Muscle of leg (tissue), 11 donors: ENCODE results near the gene APEH. TPM values are rescaled to one million over a fixed set of nuclear protein-coding genes. Genes with fewer than 3 reads are reported as not detected.
A peak's percentile ranks its signal among the peaks of the same experiment; 100 is the strongest.

Experiments
- DNase-seq: peaks from one replicate; pipeline ENCODE4 v3.0.0; 2013
- H3K27ac ChIP-seq: one replicate; pipeline ENCODE4 v1.5.1; 2013; ENCODE audit warnings: mild to moderate bottlenecking, low read length, control low read depth
- H3K27me3 ChIP-seq: one replicate; pipeline ENCODE4 v1.6.1; 2013; ENCODE audit warnings: low read length; ENCODE audit not compliant: control insufficient read depth, insufficient read depth
- H3K36me3 ChIP-seq: one replicate; pipeline ENCODE4 v1.6.1; 2013; ENCODE audit warnings: low read length; ENCODE audit not compliant: control insufficient read depth, insufficient read depth
- H3K4me1 ChIP-seq: one replicate; pipeline ENCODE4 v1.6.1; 2013; ENCODE audit warnings: low read length; ENCODE audit not compliant: control insufficient read depth, insufficient read depth
- H3K4me3 ChIP-seq: one replicate; pipeline ENCODE4 v1.5.1; 2013; ENCODE audit warnings: low read length, control low read depth
- H3K9me3 ChIP-seq: replicated peaks from 2 replicates; pipeline ENCODE4 v1.6.1; 2013; ENCODE audit warnings: low read depth, low read length; ENCODE audit not compliant: control insufficient read depth
- WGBS: methylation state at CpG from one replicate; pipeline ENCODE4 v1.1.5; 2013; ENCODE audit warnings: missing lambda C conversion rate; ENCODE audit not compliant: insufficient coverage; 5-methylcytosine and 5-hydroxymethylcytosine counted together
- polyA plus RNA-seq, 8 donors: library from polyadenylated mRNA; unstranded; fragments of 120-200 nt; gene quantifications; one replicate each; pipeline versions ENCODE4 v1.2.1 to v1.2.3, GENCODE V29; 2013; ENCODE audit warnings: inconsistent platforms in 1 of 8, low replicate concordance in 1 of 8; ENCODE audit not compliant: insufficient read length in 8 of 8, insufficient read depth in 1 of 8
- total RNA-seq: library from RNA; stranded (reverse); fragments of 120-200 nt; gene quantifications from one replicate; pipeline ENCODE4 v1.2.4, GENCODE V29; 2013

APEH gene
- total and polyA plus RNA-seq, 9 donors = 53.6 to 71.3 (median 60.5) TPM

DNA sequence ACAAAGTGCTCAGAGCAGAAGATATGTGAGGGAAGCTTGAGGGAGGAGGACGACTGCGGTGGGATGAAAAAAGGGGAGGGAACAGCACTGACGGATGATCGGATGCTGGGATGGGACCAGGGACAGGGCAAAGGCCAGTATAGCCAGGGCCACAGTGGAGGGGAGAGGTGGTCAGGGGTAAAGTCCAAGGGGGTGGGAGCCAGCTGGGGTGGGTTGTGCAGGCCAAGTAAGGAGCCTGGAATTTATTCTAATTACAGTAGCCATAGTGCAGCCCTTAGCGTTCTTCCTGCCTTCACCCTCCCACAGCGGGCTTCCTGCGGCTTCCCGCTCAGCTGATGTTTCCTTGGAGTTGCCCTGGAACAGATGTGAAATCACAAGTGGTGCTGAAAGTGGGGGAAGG lies 7.6 kb upstream of the APEH start:
- DNase-seq = no peak
- 14% methylated on average over 4 of the region's 8 CpGs for WGBS
- H3K27me3 ChIP-seq = no peaks in the 10 kb centered on the region
- H3K27ac ChIP-seq = no peak overlapping the region
- peaks cover 28% of the 10 kb centered on the region for H3K4me1 ChIP-seq
- H3K9me3 ChIP-seq = no peaks in the 10 kb centered on the region
- H3K4me3 ChIP-seq = no peak overlapping the region
- no peaks in the 10 kb centered on the region for H3K36me3 ChIP-seq

DNA sequence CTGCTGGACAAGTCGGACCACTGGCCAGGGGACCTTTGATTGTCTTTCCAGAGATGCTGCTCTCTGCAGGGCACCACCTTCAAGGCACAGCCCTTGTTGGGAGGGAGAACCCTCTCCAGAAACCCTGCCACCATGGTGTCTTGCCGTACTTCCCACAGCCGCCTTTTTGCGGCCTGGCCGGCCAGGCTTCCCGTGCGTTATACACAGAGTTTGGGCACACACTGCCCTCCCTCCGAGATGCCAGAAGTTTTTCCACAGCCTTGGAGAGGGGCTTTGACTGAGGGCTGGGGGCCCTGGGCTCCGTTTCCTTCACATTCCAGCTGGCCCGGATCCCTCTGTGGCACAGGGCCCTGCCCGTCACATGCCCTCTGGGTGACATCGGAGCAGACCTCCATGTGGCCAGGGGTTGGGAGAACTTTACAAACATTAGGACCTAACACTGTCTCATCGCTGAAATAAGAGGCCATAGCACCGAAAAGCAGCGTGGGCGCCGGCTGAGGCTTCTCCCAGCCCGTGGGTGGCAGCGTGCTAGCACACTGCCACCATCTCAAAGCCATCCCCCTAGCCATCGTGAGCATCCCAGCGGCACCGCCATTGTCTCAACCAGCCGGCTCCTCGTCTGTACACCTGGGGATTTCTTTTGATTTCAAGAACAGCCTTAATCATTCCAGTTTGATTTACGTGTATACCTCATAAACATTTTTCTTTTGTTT lies 6.3 kb upstream of the APEH start:
- DNase-seq = no peak
- Histone ChIP-seq H3K27ac (no peak overlapping the region), H3K9me3 (no peaks in the 10 kb centered on the region), H3K4me3 (no peak overlapping the region), H3K36me3 (no peaks in the 10 kb centered on the region), H3K27me3 (no peaks in the 10 kb centered on the region), H3K4me1 (peaks cover 28% of the 10 kb centered on the region)
- 75% methylated on average over 20 of the region's 25 CpGs for WGBS

DNA sequence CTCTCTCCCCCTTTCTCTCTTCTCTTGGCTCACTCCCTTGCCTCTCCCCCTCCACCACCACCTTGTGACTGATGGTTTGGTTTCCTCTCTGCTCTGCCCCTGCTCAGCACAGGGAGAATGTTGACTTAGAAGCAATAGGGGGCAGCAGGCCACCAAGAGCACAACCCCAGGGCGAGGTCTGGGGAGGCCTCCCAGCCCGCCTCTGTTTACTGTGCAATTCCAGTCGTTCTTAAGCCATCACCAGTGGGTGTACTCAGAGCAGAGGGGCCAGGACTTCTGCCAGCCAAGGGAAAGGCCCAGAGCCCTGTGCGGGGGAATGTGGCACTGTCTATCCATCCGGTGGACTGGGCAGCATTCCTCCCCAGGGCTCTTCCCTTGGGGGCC lies 5.7 kb upstream of the APEH start:
- Histone ChIP-seq H3K4me1 (peaks cover 33% of the 10 kb centered on the region), H3K27ac (no peak overlapping the region), H3K36me3 (no peaks in the 10 kb centered on the region), H3K27me3 (no peaks in the 10 kb centered on the region), H3K9me3 (peaks cover 3% of the 10 kb centered on the region), H3K4me3 (no peak overlapping the region)
- WGBS = 34% methylated on average over 4 of the region's 5 CpGs
- DNase-seq = no peak

DNA sequence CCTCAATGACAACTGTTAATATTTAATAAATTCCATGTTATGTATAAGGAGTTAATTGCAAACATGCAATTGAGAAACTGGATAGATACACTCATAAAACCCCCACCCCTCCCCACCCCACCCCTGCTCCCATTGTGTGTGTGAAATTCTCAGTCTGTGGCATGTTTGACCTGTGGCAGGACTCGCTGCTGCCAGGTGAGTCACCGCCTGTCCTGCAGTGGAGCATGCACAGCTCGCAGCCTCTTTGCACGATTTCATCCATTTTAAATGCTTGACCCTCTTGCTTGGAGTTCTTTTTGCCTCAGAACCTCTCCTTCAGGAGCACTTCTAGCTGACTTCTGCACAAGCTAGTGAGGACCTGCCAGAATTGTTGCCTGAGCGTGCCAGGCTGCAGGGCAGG lies 5.3 kb upstream of the APEH start:
- Histone ChIP-seq H3K9me3 (peaks cover 3% of the 10 kb centered on the region), H3K27me3 (no peaks in the 10 kb centered on the region), H3K27ac (no peak overlapping the region), H3K4me1 (peaks cover 35% of the 10 kb centered on the region), H3K36me3 (no peaks in the 10 kb centered on the region), H3K4me3 (no peak overlapping the region)
- WGBS = 78% methylated on average over 4 of the region's 5 CpGs
- no peak for DNase-seq

DNA sequence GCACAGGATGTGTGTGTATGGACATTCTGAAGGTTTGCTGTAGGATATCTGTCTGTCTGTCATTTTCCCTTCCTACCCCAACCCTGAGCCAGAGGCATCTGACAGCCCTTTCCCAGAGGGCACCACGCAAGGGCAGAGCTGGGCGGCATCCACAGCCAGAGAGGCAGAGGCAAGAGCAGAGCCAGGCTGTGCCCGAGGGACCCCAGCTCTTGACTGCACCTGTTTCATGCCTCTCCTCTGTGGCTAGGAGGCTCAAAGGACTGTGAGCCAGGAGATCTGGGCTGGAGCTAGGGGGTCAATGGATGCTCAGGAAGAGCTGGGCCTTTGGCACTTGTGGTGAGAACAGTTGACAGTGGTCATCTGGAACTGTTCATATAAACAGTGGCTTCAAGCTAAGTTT lies 4.8 kb upstream of the APEH start:
- H3K4me1 ChIP-seq = peaks cover 35% of the 10 kb centered on the region
- peaks cover 3% of the 10 kb centered on the region for H3K9me3 ChIP-seq
- no peaks in the 10 kb centered on the region for H3K27me3 ChIP-seq
- 82% methylated on average over 3 of the region's 3 CpGs for WGBS
- H3K27ac ChIP-seq = no peak overlapping the region
- H3K4me3 ChIP-seq = no peak overlapping the region
- no peak for DNase-seq
- no peaks in the 10 kb centered on the region for H3K36me3 ChIP-seq

DNA sequence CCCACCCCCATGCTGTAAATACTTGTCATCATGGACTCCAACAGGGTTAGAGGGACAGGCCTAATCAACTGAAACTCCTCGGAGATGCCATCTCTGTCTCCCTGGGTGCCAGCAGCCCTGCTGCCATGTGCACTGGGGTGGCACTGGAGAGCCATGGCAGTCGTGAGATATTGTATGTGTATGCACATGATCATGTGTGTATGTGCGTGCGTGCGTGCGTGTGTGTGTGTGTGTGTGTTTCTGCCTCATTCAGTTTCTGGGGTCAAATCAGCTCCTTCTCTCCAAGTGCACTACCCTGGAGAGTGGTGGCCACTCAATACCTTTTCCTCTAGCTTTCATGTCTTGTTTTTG lies 3.2 kb upstream of the APEH start:
- no CpG with 5 or more reads among the region's 6 CpGs for WGBS
- Histone ChIP-seq H3K36me3 (peaks cover 3% of the 10 kb centered on the region), H3K27ac (no peak overlapping the region), H3K4me3 (no peak overlapping the region), H3K4me1 (peaks cover 32% of the 10 kb centered on the region), H3K27me3 (no peaks in the 10 kb centered on the region), H3K9me3 (peaks cover 3% of the 10 kb centered on the region)
- DNase-seq = no peak

DNA sequence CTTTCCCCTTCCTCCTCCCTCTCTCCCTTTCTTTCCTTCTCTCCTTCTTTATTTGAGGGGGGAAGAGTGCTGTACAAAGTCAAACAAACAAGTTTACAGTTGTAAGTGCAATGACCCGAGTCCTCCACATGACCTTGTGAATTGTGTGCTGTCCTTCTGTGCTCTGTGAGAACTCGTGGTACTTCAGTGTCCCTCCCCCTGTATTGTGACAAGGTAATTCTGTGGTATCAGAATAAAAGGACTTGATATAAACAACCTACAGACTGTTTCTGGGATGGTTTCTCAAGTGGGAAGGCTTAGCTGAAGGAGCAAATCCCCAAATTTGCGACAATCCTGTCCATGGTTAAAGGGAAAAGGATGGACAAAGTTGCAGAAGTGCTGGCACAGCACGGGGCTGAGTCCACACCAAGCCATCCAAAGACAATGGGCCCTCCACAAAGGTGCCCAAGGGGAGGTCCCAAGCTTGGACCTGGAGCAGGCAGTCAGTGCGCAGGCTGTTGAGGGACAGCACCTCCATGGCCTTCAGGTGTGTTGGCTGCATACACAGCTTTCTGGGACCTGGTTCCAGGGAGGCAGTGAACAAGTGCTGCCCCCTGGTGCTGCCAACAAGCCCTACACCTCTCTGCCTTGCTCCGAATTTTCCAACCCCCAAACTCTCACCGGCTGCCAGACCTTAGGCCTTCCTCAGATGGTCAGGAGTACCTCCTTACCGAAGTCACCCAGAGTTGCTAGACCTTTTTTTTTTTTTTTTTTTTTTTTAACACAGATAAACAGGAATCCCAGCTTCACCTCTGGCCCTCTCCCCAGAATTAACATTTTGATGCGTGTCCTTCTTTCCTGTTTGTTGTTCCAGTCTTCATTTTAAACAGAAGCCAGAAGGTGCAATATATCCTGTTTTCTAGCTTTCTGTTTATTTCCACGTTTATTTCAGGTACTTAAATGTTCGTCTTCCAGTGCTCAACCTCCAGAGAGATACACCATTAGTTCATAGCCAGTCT lies 2.6 kb upstream of the APEH start:
- 31% methylated on average over 8 of the region's 11 CpGs for WGBS

DNA sequence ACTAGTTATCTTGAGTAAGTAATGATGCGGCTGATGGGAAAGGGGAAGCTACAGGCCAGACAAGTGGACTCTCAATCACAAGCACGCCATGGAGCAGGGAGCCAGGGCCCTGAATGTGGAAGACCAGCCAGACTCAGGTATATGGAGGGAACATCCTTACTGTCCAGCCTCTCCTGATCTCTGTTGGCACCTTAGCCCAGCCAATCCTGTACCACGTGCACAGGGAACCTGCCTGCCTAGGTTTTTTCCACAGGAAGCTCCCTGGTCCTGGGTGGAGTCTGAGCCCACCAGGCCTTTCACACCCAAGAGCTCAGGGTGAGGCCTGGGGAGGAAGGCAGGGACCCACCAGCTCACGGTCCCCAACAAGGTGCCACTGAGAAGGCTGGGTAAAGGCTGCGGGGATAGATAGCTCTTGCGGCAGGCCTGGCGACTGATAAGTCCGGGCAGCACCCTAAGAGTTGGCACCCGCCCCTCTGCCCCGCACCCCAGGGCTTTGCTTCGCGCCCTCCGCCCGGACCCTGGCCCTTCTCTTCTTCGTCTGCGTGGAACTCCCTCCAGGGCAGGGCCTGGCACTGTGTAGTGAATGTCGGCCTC lies 933 bp upstream of the APEH start:
- H3K27ac ChIP-seq = peak overlapping the region; percentile 97
- peak; percentile 30 for DNase-seq
- H3K4me1 ChIP-seq = peaks cover 17% of the 10 kb centered on the region
- no peaks in the 10 kb centered on the region for H3K27me3 ChIP-seq
- peaks cover 26% of the 10 kb centered on the region for H3K36me3 ChIP-seq
- peak overlapping the region; percentile 85 for H3K4me3 ChIP-seq
- H3K9me3 ChIP-seq = peaks cover 3% of the 10 kb centered on the region
- 21% methylated on average over 14 of the region's 17 CpGs for WGBS

More for the DNA sequence above, 2.6 kb upstream of the APEH start:
- Histone ChIP-seq H3K36me3 (peaks cover 10% of the 10 kb centered on the region), H3K9me3 (peaks cover 3% of the 10 kb centered on the region), H3K4me1 (peaks cover 30% of the 10 kb centered on the region), H3K27ac (no peak overlapping the region), H3K27me3 (no peaks in the 10 kb centered on the region), H3K4me3 (no peak overlapping the region)
- peak; percentile 73 for DNase-seq

DNA sequence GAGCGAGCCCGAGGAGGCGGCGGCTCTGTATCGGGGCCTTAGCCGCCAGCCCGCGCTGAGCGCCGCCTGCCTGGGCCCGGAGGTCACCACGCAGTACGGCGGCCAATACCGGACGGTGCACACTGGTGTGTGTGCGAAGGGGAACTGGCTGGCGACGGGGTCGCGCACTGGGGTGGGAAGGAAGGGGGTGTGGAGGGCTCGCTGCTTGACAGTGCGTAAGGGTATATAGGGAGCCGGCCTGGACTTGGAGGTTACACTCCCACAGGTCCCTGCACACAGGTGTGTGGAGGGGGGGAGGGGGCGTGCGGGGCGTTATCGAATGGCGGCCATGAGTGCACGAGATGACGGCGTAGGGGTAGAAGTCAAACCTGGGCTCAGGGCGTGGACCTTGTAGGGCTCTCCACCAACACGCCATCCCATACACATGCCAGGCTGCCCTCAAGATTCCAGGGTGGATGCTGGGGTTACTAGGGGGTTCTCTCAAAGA lies 389 bp downstream of the APEH start:
- Histone ChIP-seq H3K4me1 (peaks cover 15% of the 10 kb centered on the region), H3K36me3 (peaks cover 40% of the 10 kb centered on the region), H3K9me3 (peaks cover 3% of the 10 kb centered on the region), H3K27ac (peak overlapping the region; percentile 97), H3K27me3 (no peaks in the 10 kb centered on the region), H3K4me3 (peak overlapping the region; percentile 85)
- WGBS = 2% methylated on average over 23 of the region's 34 CpGs
- no peak for DNase-seq

DNA sequence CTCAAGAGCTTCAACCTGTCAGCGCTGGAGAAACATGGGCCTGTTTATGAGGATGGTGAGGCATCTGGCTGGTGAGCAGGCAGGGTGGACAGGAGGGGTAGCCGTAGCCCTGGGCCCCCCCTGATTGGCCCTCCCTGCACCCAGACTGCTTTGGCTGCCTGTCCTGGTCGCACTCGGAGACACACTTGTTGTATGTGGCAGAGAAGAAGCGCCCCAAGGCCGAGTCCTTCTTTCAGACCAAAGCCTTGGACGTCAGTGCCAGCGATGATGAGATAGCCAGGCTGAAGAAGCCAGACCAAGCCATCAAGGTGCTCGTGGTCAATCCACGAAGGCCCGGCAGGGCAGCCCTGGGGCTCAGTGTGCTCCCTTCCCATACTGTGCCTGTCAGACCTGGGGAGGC lies 1.8 kb downstream of the APEH start:
- no peaks in the 10 kb centered on the region for H3K27me3 ChIP-seq
- no peak overlapping the region for H3K27ac ChIP-seq
- no peak overlapping the region for H3K4me3 ChIP-seq
- H3K4me1 ChIP-seq = peaks cover 15% of the 10 kb centered on the region
- DNase-seq = no peak
- peaks cover 3% of the 10 kb centered on the region for H3K9me3 ChIP-seq
- H3K36me3 ChIP-seq = peaks cover 53% of the 10 kb centered on the region
- 94% methylated on average over 8 of the region's 11 CpGs for WGBS
